HL-60/S4 treated with phorbol 12-myristate 13-acetate at 8.2 ng/mL for 4 days and 3 days (cell line): ENCODE measurements around the gene ZFP2.
"Not testable (repeated sequence)": the region's sequence is repeated elsewhere in the genome, so short reads cannot be mapped to it uniquely, and the experiment has no call there.

ENCODE experiments used
- in situ Hi-C: fragments of 300-500 bp; cut with MboI; formaldehyde crosslinking; loops from 2 replicates; pipeline ENCODE4 v1.15.0; 2022; ENCODE audit warnings: low sequenced_read_pairs

ZFP2 gene

GRCh38 chr5:178895615-178896571 is at the start of gene ZFP2:
TSS of gene ZFP2 (plus strand) at chr5:178895913. CDS start at chr5:178931314, 35,401 bp downstream.
- in situ Hi-C loops: no loop called here

GRCh38 chr5:178849316-178849715 is 46.4 kb upstream of the ZFP2 start:
- in situ Hi-C loops: no loop called here

- in situ Hi-C loops: no loop called here
Observed at GRCh38 chr5:178851951-178852350, 43.8 kb upstream of the ZFP2 start.

- in situ Hi-C loops: no loop called here
Observed at GRCh38 chr5:178854284-178854683, 41.4 kb upstream of the ZFP2 start.

- in situ Hi-C loops: no loop called here
Observed at GRCh38 chr5:178859625-178860521, 35.8 kb upstream of the ZFP2 start, which contains the start of gene ZNF354B. TSS of gene ZNF354B (plus strand) at chr5:178859953. CDS start at chr5:178861048, 1,095 bp downstream.

GRCh38 chr5:178860615-178861014 is 35.1 kb upstream of the ZFP2 start:
- in situ Hi-C loops: not testable (repeated sequence)

- in situ Hi-C loops: no loop called here
Observed at GRCh38 chr5:178861627-178862026, 34.1 kb upstream of the ZFP2 start.

GRCh38 chr5:178866946-178867345 is 28.8 kb upstream of the ZFP2 start:
- in situ Hi-C loops: no loop called here

- in situ Hi-C loops: no loop called here
Observed at GRCh38 chr5:178869577-178869976, 26.1 kb upstream of the ZFP2 start.

- in situ Hi-C loops: no loop called here
Observed at GRCh38 chr5:178870411-178870810, 25.3 kb upstream of the ZFP2 start.

GRCh38 chr5:178872302-178872701 is 23.4 kb upstream of the ZFP2 start:
- in situ Hi-C loops: no loop called here

GRCh38 chr5:178883115-178883694 is 12.5 kb upstream of the ZFP2 start:
- in situ Hi-C loops: not testable (repeated sequence)

GRCh38 chr5:178883815-178884430 is 11.8 kb upstream of the ZFP2 start:
- in situ Hi-C loops: no loop called here

- in situ Hi-C loops: no loop called here
Observed at GRCh38 chr5:178899289-178899688, 3.6 kb downstream of the ZFP2 start.

GRCh38 chr5:178902849-178903248 is 7.1 kb downstream of the ZFP2 start:
- in situ Hi-C loops: no loop called here

- in situ Hi-C loops: no loop called here
Observed at GRCh38 chr5:178931846-178932760, 36.4 kb downstream of the ZFP2 start.

- in situ Hi-C loops: no loop called here
Observed at GRCh38 chr5:178940569-178941360, 45.1 kb downstream of the ZFP2 start, which contains the start of gene ZNF454. TSS of gene ZNF454 (plus strand) at chr5:178941198. CDS start at chr5:178942792, 1,594 bp downstream.

GRCh38 chr5:178941361-178941760 is 45.6 kb downstream of the ZFP2 start:
- in situ Hi-C loops: no loop called here
